Measurements from ENCODE around the gene VTI1A. TPM values are rescaled to one million over a fixed set of nuclear protein-coding genes. Genes with fewer than 3 reads are reported as not detected.
"Not testable (repeated sequence)": the region's sequence is repeated elsewhere in the genome, so short reads cannot be mapped to it uniquely, and the experiment has no call there.

VTI1A gene
- total RNA-seq, 2 experiments from 2014 or later = 24.9 to 28.4 TPM

DNA sequence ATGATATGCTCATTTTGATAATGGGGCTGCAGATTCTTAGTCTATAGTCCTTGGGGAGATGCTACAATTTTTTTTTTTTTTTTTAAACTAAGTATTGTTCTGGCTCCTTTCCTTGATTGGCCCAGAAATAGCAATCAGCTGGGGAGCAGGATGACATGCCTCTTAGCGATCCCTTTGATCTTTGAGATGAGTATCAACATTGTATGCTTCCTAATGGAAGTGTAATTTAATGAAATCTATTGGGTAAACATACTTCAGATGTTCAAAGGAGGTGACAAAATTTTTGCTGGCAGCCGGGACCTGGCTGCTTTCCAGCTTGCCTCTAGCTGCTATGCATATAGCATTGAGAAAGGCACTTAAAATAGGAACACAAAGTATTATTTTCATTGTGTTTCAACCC, 43.5 kb downstream of the VTI1A start:
- Mint-ChIP-seq H3K36me3 (ENCODE audit: low read depth) (peaks cover 3% of the 10 kb centered on the region), H3K27ac (no peak overlapping the region), H3K27me3 (ENCODE audit: low read depth) (no peaks in the 10 kb centered on the region), H3K4me3 (no peak overlapping the region), H3K4me1 (ENCODE audit: low read depth) (peaks cover 5% of the 10 kb centered on the region), H3K9me3 (no peaks in the 10 kb centered on the region)
- DNase-seq = no peak
- intact Hi-C loops (cut with micrococcal nuclease) = no loop called here
- CTCF ChIA-PET = interaction anchor here (0.7 kb wide), 1 partner anchor 11 kb away, joined by 3 read pairs; no protein-coding TSS in a partner anchor

DNA sequence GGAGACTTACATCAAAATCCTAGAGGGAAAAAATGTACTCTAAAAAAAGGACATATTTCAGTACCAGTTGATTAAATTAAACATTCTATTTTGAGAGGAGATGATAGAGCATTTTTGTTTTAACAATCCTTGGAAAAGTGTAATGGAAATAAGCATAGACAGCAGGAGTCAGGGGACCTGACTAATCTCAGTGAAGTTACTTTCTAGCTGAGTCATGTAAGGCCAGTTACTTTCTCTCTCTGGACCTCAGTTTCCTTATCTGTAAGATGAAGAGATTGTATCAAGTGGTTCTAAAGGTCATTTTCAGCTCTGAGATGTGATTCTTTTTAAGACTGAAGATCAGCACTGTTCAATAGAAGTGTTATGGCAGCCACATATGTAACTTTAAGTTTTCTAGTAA, 44.1 kb downstream of the VTI1A start:
- Mint-ChIP-seq H3K4me1 (ENCODE audit: low read depth) (peaks cover 5% of the 10 kb centered on the region), H3K4me3 (no peak overlapping the region), H3K9me3 (no peaks in the 10 kb centered on the region), H3K36me3 (ENCODE audit: low read depth) (peaks cover 3% of the 10 kb centered on the region), H3K27ac (no peak overlapping the region), H3K27me3 (ENCODE audit: low read depth) (no peaks in the 10 kb centered on the region)
- CTCF ChIA-PET = interaction anchor here (1.0 kb wide), 2 partner anchors 19 to 21 kb away, joined by 3 to 4 read pairs; no protein-coding TSS in a partner anchor
- intact Hi-C loops (cut with micrococcal nuclease) = no loop called here
- DNase-seq = no peak

GRCh38 chr10:112492736-112493135, 45.7 kb downstream of the VTI1A start:
- no peak for DNase-seq
- Mint-ChIP-seq H3K36me3 (ENCODE audit: low read depth) (peaks cover 3% of the 10 kb centered on the region), H3K4me3 (no peak overlapping the region), H3K27me3 (ENCODE audit: low read depth) (no peaks in the 10 kb centered on the region), H3K9me3 (no peaks in the 10 kb centered on the region), H3K4me1 (ENCODE audit: low read depth) (peaks cover 5% of the 10 kb centered on the region), H3K27ac (no peak overlapping the region)
- intact Hi-C loops (cut with micrococcal nuclease) = no loop called here
- CTCF ChIA-PET = no interaction called here

DNA sequence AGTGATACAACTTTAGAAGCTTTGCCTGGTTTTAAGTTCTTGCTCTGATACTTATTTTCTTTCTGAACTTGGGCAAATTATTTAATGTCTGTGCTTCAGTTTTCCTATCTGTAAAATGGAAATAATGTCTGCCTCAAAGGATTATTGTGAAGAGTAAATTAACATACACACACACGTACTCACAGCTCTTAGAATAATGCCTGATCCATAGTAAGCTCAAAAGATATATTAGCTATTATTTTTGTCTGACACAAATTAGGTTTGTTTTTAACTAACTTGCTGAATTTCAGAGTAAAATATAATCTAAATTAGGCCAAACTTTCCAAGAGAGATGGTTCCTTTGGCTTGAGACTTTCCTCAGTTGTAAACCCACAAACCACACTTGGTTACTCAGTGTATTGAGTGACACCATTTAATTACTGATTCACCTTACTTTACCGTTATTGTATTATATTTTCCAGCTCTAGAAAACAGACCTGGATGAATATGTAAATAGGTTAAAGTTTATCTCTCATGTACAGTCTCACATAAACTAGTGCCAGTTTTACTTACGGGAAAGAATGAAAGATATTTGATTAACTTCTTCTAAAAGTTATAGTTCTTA, 50.4 kb downstream of the VTI1A start:
- Mint-ChIP-seq H3K27me3 (ENCODE audit: low read depth) (no peaks in the 10 kb centered on the region), H3K36me3 (ENCODE audit: low read depth) (peaks cover 14% of the 10 kb centered on the region), H3K4me1 (ENCODE audit: low read depth) (no peaks in the 10 kb centered on the region), H3K4me3 (no peak overlapping the region), H3K27ac (no peak overlapping the region), H3K9me3 (no peaks in the 10 kb centered on the region)
- intact Hi-C loops (cut with micrococcal nuclease) = no loop called here
- CTCF ChIA-PET = interaction anchor here (0.6 kb wide), 1 partner anchor 17 kb away, joined by 3 read pairs; no protein-coding TSS in a partner anchor
- no peak for DNase-seq

GRCh38 chr10:112498806-112499205, 51.8 kb downstream of the VTI1A start:
- Mint-ChIP-seq H3K9me3 (no peaks in the 10 kb centered on the region), H3K36me3 (ENCODE audit: low read depth) (peaks cover 14% of the 10 kb centered on the region), H3K4me3 (no peak overlapping the region), H3K27ac (no peak overlapping the region), H3K4me1 (ENCODE audit: low read depth) (no peaks in the 10 kb centered on the region), H3K27me3 (ENCODE audit: low read depth) (no peaks in the 10 kb centered on the region)
- CTCF ChIA-PET = no interaction called here
- intact Hi-C loops (cut with micrococcal nuclease) = no loop called here
- DNase-seq = no peak

- H3K27me3 Mint-ChIP-seq (ENCODE audit: low read depth); H3K9me3 Mint-ChIP-seq; H3K4me3 Mint-ChIP-seq; DNase-seq; intact Hi-C loops (cut with micrococcal nuclease); CTCF ChIA-PET; H3K4me1 Mint-ChIP-seq (ENCODE audit: low read depth); H3K27ac Mint-ChIP-seq: not testable (repeated sequence)
- H3K36me3 Mint-ChIP-seq (ENCODE audit: low read depth) = peaks cover 18% of the 10 kb centered on the region
These were observed 53.0 kb downstream of the VTI1A start for GRCh38 chr10:112499985-112500384.

- CTCF ChIA-PET = no interaction called here
- intact Hi-C loops (cut with micrococcal nuclease) = no loop called here
- H3K4me3 Mint-ChIP-seq = no peak overlapping the region
These were observed 55.5 kb downstream of the VTI1A start for GRCh38 chr10:112502536-112502935.

DNA sequence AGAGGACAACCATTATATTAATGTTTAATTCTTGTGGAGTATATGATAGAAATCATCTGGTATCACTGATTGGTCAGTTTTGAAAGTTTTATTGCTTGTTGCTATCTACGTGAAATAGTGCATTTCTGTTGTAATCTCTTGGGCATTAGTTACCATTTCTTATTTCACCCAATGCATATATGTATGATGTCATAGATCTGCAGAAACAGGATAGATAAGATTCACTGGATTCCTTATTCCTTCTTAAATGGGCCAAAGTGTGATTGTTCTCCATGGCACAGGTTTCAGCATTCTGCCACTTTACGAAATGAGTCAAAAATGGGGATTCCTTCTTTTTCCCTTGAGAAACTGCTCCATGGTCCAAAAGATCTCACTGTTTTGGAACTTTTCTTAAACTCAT, 56.6 kb downstream of the VTI1A start:
- peaks cover 6% of the 10 kb centered on the region for H3K4me1 Mint-ChIP-seq (ENCODE audit: low read depth)
- H3K4me3 Mint-ChIP-seq = no peak overlapping the region
- no peaks in the 10 kb centered on the region for H3K27me3 Mint-ChIP-seq (ENCODE audit: low read depth)
- intact Hi-C loops (cut with micrococcal nuclease) = no loop called here
- CTCF ChIA-PET = no interaction called here
- no peak overlapping the region for H3K27ac Mint-ChIP-seq
- H3K9me3 Mint-ChIP-seq = no peaks in the 10 kb centered on the region
- H3K36me3 Mint-ChIP-seq (ENCODE audit: low read depth) = peaks cover 14% of the 10 kb centered on the region
- no peak for DNase-seq

More at GRCh38 chr10:112502536-112502935, 55.5 kb downstream of the VTI1A start:
- Mint-ChIP-seq H3K27me3 (ENCODE audit: low read depth) (no peaks in the 10 kb centered on the region), H3K4me1 (ENCODE audit: low read depth) (peaks cover 6% of the 10 kb centered on the region), H3K27ac (no peak overlapping the region), H3K9me3 (no peaks in the 10 kb centered on the region), H3K36me3 (ENCODE audit: low read depth) (peaks cover 14% of the 10 kb centered on the region)
- DNase-seq = no peak

- CTCF ChIA-PET = no interaction called here
- intact Hi-C loops (cut with micrococcal nuclease) = no loop called here
- Mint-ChIP-seq H3K4me1 (ENCODE audit: low read depth) (peaks cover 10% of the 10 kb centered on the region), H3K36me3 (ENCODE audit: low read depth) (peaks cover 10% of the 10 kb centered on the region), H3K4me3 (no peak overlapping the region), H3K27ac (no peak overlapping the region), H3K27me3 (ENCODE audit: low read depth) (no peaks in the 10 kb centered on the region), H3K9me3 (no peaks in the 10 kb centered on the region)
- DNase-seq = no peak
These were observed 60.0 kb downstream of the VTI1A start for GRCh38 chr10:112507046-112507445.

- no peak overlapping the region for H3K27ac Mint-ChIP-seq
- peaks cover 10% of the 10 kb centered on the region for H3K4me1 Mint-ChIP-seq (ENCODE audit: low read depth)
- CTCF ChIA-PET = interaction anchor here (0.9 to 1.2 kb wide), 2 partner anchors 14 to 36 kb away, joined by 3 to 4 read pairs; no protein-coding TSS in a partner anchor
- peaks cover 10% of the 10 kb centered on the region for H3K36me3 Mint-ChIP-seq (ENCODE audit: low read depth)
- no peaks in the 10 kb centered on the region for H3K27me3 Mint-ChIP-seq (ENCODE audit: low read depth)
- H3K4me3 Mint-ChIP-seq = no peak overlapping the region
- DNase-seq = no peak
- no peaks in the 10 kb centered on the region for H3K9me3 Mint-ChIP-seq
- intact Hi-C loops (cut with micrococcal nuclease) = no loop called here
These were observed 61.0 kb downstream of the VTI1A start for GRCh38 chr10:112507988-112508387.

DNA sequence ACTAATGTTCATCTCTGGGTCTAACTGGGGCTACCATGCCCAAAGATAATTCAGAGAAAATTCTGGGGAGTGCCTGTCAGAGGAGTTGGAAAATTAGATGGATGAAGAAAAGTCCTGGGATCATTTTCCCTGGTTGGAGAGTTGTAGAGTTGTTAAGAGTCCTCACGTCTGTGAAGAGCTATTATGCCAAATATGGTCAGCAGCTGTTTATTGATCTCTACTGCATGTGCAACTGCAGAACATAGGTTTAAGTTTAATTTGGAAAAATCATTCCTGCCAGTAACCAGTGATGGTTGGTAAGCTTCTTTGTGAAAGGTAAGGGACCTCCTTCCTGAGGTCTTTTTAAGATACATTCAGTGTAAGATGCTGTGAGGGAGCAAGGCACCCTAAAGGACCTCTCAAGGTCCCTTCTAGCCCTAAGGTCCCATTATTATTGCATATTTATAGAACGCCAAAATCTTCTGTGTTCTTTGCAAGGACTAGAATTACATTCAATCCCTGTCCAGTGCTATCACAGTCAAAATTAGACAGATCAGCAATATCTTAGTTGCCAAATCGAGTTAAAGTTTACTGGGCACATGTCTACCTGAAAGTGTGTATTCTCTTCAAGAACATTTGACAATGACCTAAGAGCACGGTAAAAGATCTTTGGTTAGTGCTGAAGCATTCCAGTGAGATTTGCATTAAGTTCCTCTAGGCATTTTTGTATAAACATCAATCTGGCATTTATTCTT, 62.7 kb downstream of the VTI1A start:
- Mint-ChIP-seq H3K27ac (no peak overlapping the region), H3K4me1 (ENCODE audit: low read depth) (peaks cover 10% of the 10 kb centered on the region), H3K9me3 (peaks cover 1% of the 10 kb centered on the region)

DNA sequence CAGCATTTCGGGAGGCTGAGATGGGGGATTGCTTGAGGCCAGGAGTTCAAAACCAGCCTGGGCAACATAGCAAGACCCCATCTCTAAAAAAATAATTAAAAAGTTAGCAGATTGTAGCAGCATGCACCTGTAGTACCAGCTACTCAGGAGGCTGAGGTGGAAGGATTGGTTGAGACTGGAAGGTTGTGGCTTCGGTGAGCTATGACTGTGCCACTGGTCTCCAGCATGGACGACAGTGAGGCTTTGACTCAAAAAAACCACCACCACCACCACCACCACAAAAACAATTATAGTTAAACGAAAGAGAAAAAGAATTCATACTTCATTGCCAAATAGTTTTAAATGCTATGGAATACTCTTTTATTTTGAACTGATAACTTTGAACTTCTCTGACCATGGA, 63.4 kb downstream of the VTI1A start:
- peaks cover 10% of the 10 kb centered on the region for H3K4me1 Mint-ChIP-seq (ENCODE audit: low read depth)
- no peaks in the 10 kb centered on the region for H3K27me3 Mint-ChIP-seq (ENCODE audit: low read depth)
- no peak for DNase-seq
- no peak overlapping the region for H3K27ac Mint-ChIP-seq
- H3K36me3 Mint-ChIP-seq (ENCODE audit: low read depth) = peaks cover 7% of the 10 kb centered on the region
- CTCF ChIA-PET = interaction anchor here (0.6 kb wide), 1 partner anchor 202 kb away, joined by 4 read pairs; no protein-coding TSS in a partner anchor
- H3K9me3 Mint-ChIP-seq = peaks cover 1% of the 10 kb centered on the region
- intact Hi-C loops (cut with micrococcal nuclease) = no loop called here
- no peak overlapping the region for H3K4me3 Mint-ChIP-seq

More for the DNA sequence above, 62.7 kb downstream of the VTI1A start:
- Mint-ChIP-seq H3K4me3 (no peak overlapping the region), H3K36me3 (ENCODE audit: low read depth) (peaks cover 7% of the 10 kb centered on the region), H3K27me3 (ENCODE audit: low read depth) (no peaks in the 10 kb centered on the region)
- DNase-seq = no peak
- intact Hi-C loops (cut with micrococcal nuclease) = no loop called here
- CTCF ChIA-PET = interaction anchor here (0.6 kb wide), 1 partner anchor 201 kb away, joined by 4 read pairs; no protein-coding TSS in a partner anchor

DNA sequence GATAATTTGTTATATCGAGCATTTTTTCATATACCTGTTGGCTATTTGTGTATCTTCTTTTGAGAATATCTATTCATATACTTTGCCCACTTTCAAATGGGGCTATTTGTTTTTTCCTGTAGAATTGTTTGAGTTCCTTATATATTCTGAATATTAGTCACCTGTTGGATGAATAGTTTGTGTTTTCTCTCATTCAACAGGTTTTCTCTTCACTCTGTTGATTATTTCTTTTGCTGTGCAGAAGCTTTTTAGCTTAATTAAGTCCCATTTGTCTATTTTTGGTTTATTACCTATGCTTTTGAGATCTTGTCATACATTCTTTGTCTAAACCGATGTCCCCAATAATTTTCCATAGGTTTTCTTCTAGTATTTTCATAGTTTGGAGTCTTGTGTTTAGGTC, 65.3 kb downstream of the VTI1A start:
- H3K36me3 Mint-ChIP-seq (ENCODE audit: low read depth) = peaks cover 7% of the 10 kb centered on the region

More for the DNA sequence above, 65.3 kb downstream of the VTI1A start:
- H3K27me3 Mint-ChIP-seq (ENCODE audit: low read depth) = no peaks in the 10 kb centered on the region
- H3K27ac Mint-ChIP-seq = no peak overlapping the region
- H3K4me3 Mint-ChIP-seq = no peak overlapping the region
- intact Hi-C loops (cut with micrococcal nuclease) = no loop called here
- peaks cover 1% of the 10 kb centered on the region for H3K9me3 Mint-ChIP-seq
- CTCF ChIA-PET = no interaction called here
- peaks cover 7% of the 10 kb centered on the region for H3K4me1 Mint-ChIP-seq (ENCODE audit: low read depth)
- DNase-seq = no peak
